Hepatocyte (in vitro differentiated cells): Measurements from ENCODE around the gene KRT10. TPM values are rescaled to one million over a fixed set of nuclear protein-coding genes. Genes with fewer than 3 reads are reported as not detected.

Experiments
- DNase-seq: peaks from one replicate; pipeline ENCODE4 v3.0.0-alpha.2; 2016; ENCODE audit warnings: low spot score
- H2AFZ ChIP-seq: fragments of 200-600 bp; sonication (generic); 2 replicates; pipeline ENCODE4 v1.6.0; 2016; ENCODE audit warnings: antibody characterized with exemption, mild to moderate bottlenecking
- H3K27ac ChIP-seq: fragments of 200-600 bp; sonication (generic); 2 replicates; pipeline ENCODE4 v1.5.1; 2016; ENCODE audit warnings: mild to moderate bottlenecking
- H3K27me3 ChIP-seq: fragments of 200-600 bp; sonication (generic); 2 replicates; pipeline ENCODE4 v1.6.1; 2016
- H3K36me3 ChIP-seq: fragments of 200-600 bp; sonication (generic); replicated peaks from 2 replicates; pipeline ENCODE4 v1.5.1; 2016; ENCODE audit warnings: low read depth; ENCODE audit not compliant: insufficient read depth
- H3K4me1 ChIP-seq: fragments of 200-600 bp; sonication (generic); 2 replicates; pipeline ENCODE4 v1.5.1; 2016; ENCODE audit warnings: mild to moderate bottlenecking, moderate library complexity; ENCODE audit not compliant: insufficient read depth
- H3K4me2 ChIP-seq: fragments of 200-600 bp; sonication (generic); 2 replicates; pipeline ENCODE4 v1.6.0; 2016
- H3K4me3 ChIP-seq: fragments of 200-600 bp; sonication (generic); 2 replicates; pipeline ENCODE4 v1.5.1; 2016; ENCODE audit warnings: mild to moderate bottlenecking
- H3K79me2 ChIP-seq: fragments of 200-600 bp; sonication (generic); 2 replicates; pipeline ENCODE4 v1.6.0; 2017; ENCODE audit warnings: mild to moderate bottlenecking
- H3K9me2 ChIP-seq: fragments of 200-600 bp; sonication (generic); replicated peaks from 2 replicates; pipeline ENCODE4 v1.6.0; 2017; ENCODE audit warnings: mild to moderate bottlenecking; ENCODE audit not compliant: insufficient read depth
- H3K9me3 ChIP-seq: fragments of 200-600 bp; sonication (generic); 2 replicates; pipeline ENCODE4 v1.5.1; 2016; ENCODE audit warnings: low read depth, mild to moderate bottlenecking
- H4K20me1 ChIP-seq: fragments of 200-600 bp; sonication (generic); 2 replicates; pipeline ENCODE4 v1.6.0; 2016; ENCODE audit warnings: mild to moderate bottlenecking; ENCODE audit not compliant: insufficient read depth, poor library complexity, severe bottlenecking
- CTCF ChIP-seq: fragments of 200-600 bp; sonication (generic); IDR thresholded peaks from 2 replicates; pipeline ENCODE4 v1.5.1; 2016; ENCODE audit warnings: antibody characterized with exemption, mild to moderate bottlenecking; ENCODE audit not compliant: poor library complexity
- EZH2 ChIP-seq: fragments of 200-600 bp; sonication (generic); IDR thresholded peaks from 2 replicates; pipeline ENCODE4 v1.6.1; 2016; ENCODE audit warnings: antibody characterized with exemption, mild to moderate bottlenecking, borderline replicate concordance
- EZH2phosphoT487 ChIP-seq: fragments of 200-600 bp; sonication (generic); IDR thresholded peaks from one replicate; pipeline ENCODE4 v1.6.1; 2018; ENCODE audit warnings: antibody characterized with exemption, mild to moderate bottlenecking, low read depth, moderate library complexity; ENCODE audit not compliant: unreplicated experiment, severe bottlenecking
- WGBS: methylation state at CpG from one replicate; pipeline ENCODE4 v1.1.6; 2016; ENCODE audit warnings: low lambda C conversion rate; ENCODE audit errors: missing lambda C conversion rate; 5-methylcytosine and 5-hydroxymethylcytosine counted together
- polyA plus RNA-seq: library from polyadenylated mRNA; unstranded; fragments of >200 nt; fragmentation: Nextera tagmentation; extraction: Ambion mirVana; gene quantifications from 2 replicates; pipeline ENCODE4 v1.2.1, GENCODE V29; 2016
- total RNA-seq: library from RNA; depleted of rRNA; stranded (reverse); fragments of >200 nt; gene quantifications from 2 replicates; pipeline ENCODE4 v1.2.3, GENCODE V29; 2014

The KRT10 gene
- total and polyA plus RNA-seq, 2 experiments from 2014 or later: 39.7 to 153 TPM

- no peaks in the 10 kb centered on the region for H3K79me2 ChIP-seq
- H3K9me2 ChIP-seq: no peaks in the 10 kb centered on the region
- H3K36me3 ChIP-seq: no peaks in the 10 kb centered on the region
- H3K4me2 ChIP-seq: no peak overlapping the region
- H4K20me1 ChIP-seq: no peaks in the 10 kb centered on the region
- WGBS: 62% methylated on average over 1 of the region's 1 CpG
- H3K4me1 ChIP-seq: peaks cover 14% of the 10 kb centered on the region
- H3K27ac ChIP-seq: no peak overlapping the region
- H3K9me3 ChIP-seq: no peaks in the 10 kb centered on the region
- DNase-seq: no peak
- no peak overlapping the region for H2AFZ ChIP-seq
- TF ChIP-seq EZH2 (no peak), EZH2phosphoT487 (no peak), CTCF (no peak)
- H3K27me3 ChIP-seq: no peaks in the 10 kb centered on the region
- H3K4me3 ChIP-seq: no peak overlapping the region
Measured at GRCh38 chr17:40852364-40852763, 29.9 kb upstream of the KRT10 start.

GRCh38 chr17:40850293-40850972, 28.0 kb upstream of the KRT10 start:
- Histone ChIP-seq H3K9me2 (no peaks in the 10 kb centered on the region), H3K4me1 (peaks cover 11% of the 10 kb centered on the region), H2AFZ (no peak overlapping the region), H4K20me1 (no peaks in the 10 kb centered on the region), H3K36me3 (no peaks in the 10 kb centered on the region), H3K79me2 (no peaks in the 10 kb centered on the region), H3K4me3 (no peak overlapping the region), H3K4me2 (no peak overlapping the region), H3K27ac (no peak overlapping the region), H3K27me3 (no peaks in the 10 kb centered on the region), H3K9me3 (no peaks in the 10 kb centered on the region)
- 93% methylated on average over 3 of the region's 3 CpGs for WGBS
- DNase-seq: no peak
- no peak for TF ChIP-seq CTCF
- TF ChIP-seq EZH2phosphoT487: no peak
- TF ChIP-seq EZH2: no peak

- Histone ChIP-seq H2AFZ (no peak overlapping the region), H3K9me3 (no peaks in the 10 kb centered on the region), H3K36me3 (no peaks in the 10 kb centered on the region), H3K4me2 (no peak overlapping the region), H3K4me1 (peaks cover 11% of the 10 kb centered on the region), H3K4me3 (no peak overlapping the region), H3K27me3 (no peaks in the 10 kb centered on the region), H4K20me1 (no peaks in the 10 kb centered on the region), H3K79me2 (no peaks in the 10 kb centered on the region), H3K27ac (no peak overlapping the region), H3K9me2 (no peaks in the 10 kb centered on the region)
- TF ChIP-seq CTCF (no peak), EZH2phosphoT487 (no peak), EZH2 (no peak)
- 90% methylated on average over 4 of the region's 4 CpGs for WGBS
- DNase-seq: no peak
Measured at GRCh38 chr17:40849723-40850122, 27.3 kb upstream of the KRT10 start.
